ENCODE results near the gene STIP1. TPM values are rescaled to one million over a fixed set of nuclear protein-coding genes. Genes with fewer than 3 reads are reported as not detected.

Gene STIP1
- total RNA-seq, 1 donor: 112 TPM

GRCh38 chr11:64216879-64217278 lies 30.9 kb downstream of the STIP1 start:
- H3K4me3 ChIP-seq (ENCODE audit: low read depth, low read length): no peak overlapping the region

DNA sequence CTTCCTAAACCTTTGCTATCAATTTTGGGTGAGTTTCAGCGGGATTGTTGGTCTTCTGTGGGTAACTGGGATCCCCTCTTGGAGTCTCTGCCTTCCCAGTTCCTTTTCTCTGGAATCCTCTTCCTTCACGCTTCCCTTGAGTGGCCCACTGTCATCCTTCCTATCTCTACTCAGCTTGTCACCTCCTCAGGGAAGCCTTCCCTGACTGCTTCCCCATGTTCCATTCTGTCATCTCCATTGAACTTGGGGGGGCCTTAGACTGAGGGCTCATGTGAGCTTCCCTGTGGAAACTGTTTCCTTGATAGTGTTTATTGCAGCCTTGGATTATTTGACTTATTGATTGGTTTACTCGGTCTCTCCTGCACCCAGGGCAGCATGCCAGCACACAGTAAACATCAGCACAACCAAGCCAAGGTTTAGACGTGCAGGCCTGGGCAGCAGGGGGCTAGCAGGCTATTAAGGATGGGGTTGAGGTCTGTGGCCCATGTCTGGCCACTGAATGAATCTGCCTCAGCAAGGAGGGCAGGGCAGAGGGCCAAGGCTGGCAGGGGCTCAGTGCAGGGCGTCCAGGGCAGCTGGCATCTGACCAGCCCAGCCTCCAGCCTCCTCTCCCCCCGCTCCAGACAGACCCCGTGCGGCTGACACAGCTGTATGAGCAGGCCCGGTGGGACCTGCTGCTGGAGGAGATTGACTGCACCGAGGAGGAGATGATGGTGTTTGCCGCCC lies 32.8 kb downstream of the STIP1 start:
- no peak for DNase-seq (ENCODE audit: low read depth)
- no peak for TF ChIP-seq CTCF (IDR thresholded peaks at IDR 0.05; ENCODE audit: insufficient read depth, low read length)
- H3K4me3 ChIP-seq (ENCODE audit: low read depth, low read length): no peak overlapping the region

More at GRCh38 chr11:64216879-64217278, 30.9 kb downstream of the STIP1 start:
- TF ChIP-seq CTCF (IDR thresholded peaks at IDR 0.05; ENCODE audit: insufficient read depth, low read length): no peak
- DNase-seq (ENCODE audit: low read depth): no peak

- no peak for DNase-seq (ENCODE audit: low read depth)
- no peak for TF ChIP-seq CTCF (IDR thresholded peaks at IDR 0.05; ENCODE audit: insufficient read depth, low read length)
- no peak overlapping the region for H3K4me3 ChIP-seq (ENCODE audit: low read depth, low read length)
These were observed 33.3 kb downstream of the STIP1 start for GRCh38 chr11:64219354-64219684.

GRCh38 chr11:64219755-64220154 lies 33.8 kb downstream of the STIP1 start:
- TF ChIP-seq CTCF (IDR thresholded peaks at IDR 0.05; ENCODE audit: insufficient read depth, low read length): no peak
- DNase-seq (ENCODE audit: low read depth): no peak
- no peak overlapping the region for H3K4me3 ChIP-seq (ENCODE audit: low read depth, low read length)

DNA sequence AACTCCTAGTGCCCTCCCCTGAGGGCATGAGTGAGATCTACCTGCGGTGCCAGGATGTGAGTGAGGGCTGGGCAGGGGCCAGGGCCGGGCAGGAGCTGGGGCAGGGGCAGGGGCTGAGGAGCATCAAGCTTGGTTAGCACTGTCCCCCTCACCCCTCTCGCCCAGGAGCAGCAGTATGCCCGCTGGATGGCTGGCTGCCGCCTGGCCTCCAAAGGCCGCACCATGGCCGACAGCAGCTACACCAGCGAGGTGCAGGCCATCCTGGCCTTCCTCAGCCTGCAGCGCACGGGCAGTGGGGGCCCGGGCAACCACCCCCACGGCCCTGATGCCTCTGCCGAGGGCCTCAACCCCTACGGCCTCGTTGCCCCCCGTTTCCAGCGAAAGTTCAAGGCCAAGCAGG lies 34.3 kb downstream of the STIP1 start:
- no peak overlapping the region for H3K4me3 ChIP-seq (ENCODE audit: low read depth, low read length)
- no peak for DNase-seq (ENCODE audit: low read depth)
- no peak for TF ChIP-seq CTCF (IDR thresholded peaks at IDR 0.05; ENCODE audit: insufficient read depth, low read length)

- TF ChIP-seq CTCF (IDR thresholded peaks at IDR 0.05; ENCODE audit: insufficient read depth, low read length): no peak
- no peak overlapping the region for H3K4me3 ChIP-seq (ENCODE audit: low read depth, low read length)
- DNase-seq (ENCODE audit: low read depth): no peak
These were observed 34.8 kb downstream of the STIP1 start for GRCh38 chr11:64220798-64221197.

GRCh38 chr11:64222651-64223000 lies 36.7 kb downstream of the STIP1 start:
- no peak for DNase-seq (ENCODE audit: low read depth)
- H3K4me3 ChIP-seq (ENCODE audit: low read depth, low read length): no peak overlapping the region
- no peak for TF ChIP-seq CTCF (IDR thresholded peaks at IDR 0.05; ENCODE audit: insufficient read depth, low read length)
